Brain microvascular endothelial cell (primary cell): ENCODE results near the gene APLP2.
"Not testable (repeated sequence)": the region's sequence is repeated elsewhere in the genome, so short reads cannot be mapped to it uniquely, and the experiment has no call there.

Source experiments
- DNase-seq: peaks from one replicate; pipeline ENCODE4 v3.0.0-alpha.2; 2020
- H3K27ac ChIP-seq: fragments of 250-450 bp; sonication (Bioruptor Pico); 2 replicates; pipeline ENCODE4 v1.5.1; 2020; ENCODE audit warnings: mild to moderate bottlenecking, moderate library complexity
- H3K27me3 ChIP-seq: fragments of 250-450 bp; sonication (Bioruptor Pico); replicated peaks from 2 replicates; pipeline ENCODE4 v1.5.1; 2020; ENCODE audit warnings: mild to moderate bottlenecking
- H3K36me3 ChIP-seq: fragments of 250-450 bp; sonication (Bioruptor Pico); replicated peaks from 2 replicates; pipeline ENCODE4 v1.5.1; 2020; ENCODE audit warnings: mild to moderate bottlenecking
- H3K4me3 ChIP-seq: 2 replicates; pipeline ENCODE4 v1.5.1; 2011; ENCODE audit warnings: low read depth, mild to moderate bottlenecking, control low read depth, low read length, moderate library complexity
- CTCF ChIP-seq: IDR thresholded peaks from 2 replicates; pipeline ENCODE4 v1.5.1; 2011; ENCODE audit warnings: low read depth, mild to moderate bottlenecking, moderate library complexity, low read length, control low read depth, inconsistent platforms; ENCODE audit errors: missing control alignments
- in situ Hi-C: cut with HindIII; loops from 2 replicates; pipeline ENCODE4 v1.10.0; 2017; ENCODE audit warnings: low sequenced_read_pairs, low pct_ligation_motif_present

Gene APLP2

GRCh38 chr11:130069659-130070108, at the start of gene APLP2:
Gene APLP2 (plus strand): TSS chr11:130069894. CDS start chr11:130069978, 84 bp downstream.
- Histone ChIP-seq H3K36me3 (no peaks in the 10 kb centered on the region), H3K4me3 (peak within 1 kb of the TSS; percentile 69), H3K27ac (peak within 1 kb of the TSS; percentile 44), H3K27me3 (no peaks in the 10 kb centered on the region)
- TF ChIP-seq CTCF, result no peak
- in situ Hi-C loops, result no loop called here
- DNase-seq, result peak; percentile 98

- in situ Hi-C loops, result no loop called here
- no peak overlapping the region for H3K27ac ChIP-seq
- no peaks in the 10 kb centered on the region for H3K27me3 ChIP-seq
- no peak overlapping the region for H3K4me3 ChIP-seq
- no peak for TF ChIP-seq CTCF
- no peak for DNase-seq
- H3K36me3 ChIP-seq, result no peaks in the 10 kb centered on the region
These were observed 49.4 kb upstream of the APLP2 start for GRCh38 chr11:130020323-130020722.

GRCh38 chr11:130021606-130022005, 48.1 kb upstream of the APLP2 start:
- H3K36me3 ChIP-seq, H3K27ac ChIP-seq, in situ Hi-C loops, H3K4me3 ChIP-seq, DNase-seq, H3K27me3 ChIP-seq: not testable (repeated sequence)

GRCh38 chr11:130022799-130023198, 46.9 kb upstream of the APLP2 start:
- Histone ChIP-seq H3K27ac (no peak overlapping the region), H3K4me3 (no peak overlapping the region), H3K36me3 (no peaks in the 10 kb centered on the region), H3K27me3 (no peaks in the 10 kb centered on the region)
- DNase-seq, result no peak
- no peak for TF ChIP-seq CTCF
- in situ Hi-C loops, result no loop called here

- Histone ChIP-seq H3K27ac (peak overlapping the region; percentile 37), H3K4me3 (no peak overlapping the region), H3K27me3 (no peaks in the 10 kb centered on the region), H3K36me3 (no peaks in the 10 kb centered on the region)
- peak; percentile 70 for DNase-seq
- in situ Hi-C loops, result no loop called here
- TF ChIP-seq CTCF, result no peak
These were observed 46.5 kb upstream of the APLP2 start for GRCh38 chr11:130023204-130023603.

- in situ Hi-C loops, result no loop called here
- Histone ChIP-seq H3K4me3 (no peak overlapping the region), H3K27me3 (no peaks in the 10 kb centered on the region), H3K27ac (no peak overlapping the region), H3K36me3 (no peaks in the 10 kb centered on the region)
- TF ChIP-seq CTCF, result no peak
- DNase-seq, result no peak
These were observed 45.3 kb upstream of the APLP2 start for GRCh38 chr11:130024361-130024760.
